Smooth muscle cell (in vitro differentiated cells): ENCODE measurements around the gene DCAF8L2. TPM values are rescaled to one million over a fixed set of nuclear protein-coding genes. Genes with fewer than 3 reads are reported as not detected.

Experiments
- DNase-seq: peaks from one replicate; lab custom pipeline; 2025; ENCODE audit not compliant: unreplicated experiment; lab: John Stamatoyannopoulos, UW
- H2AFZ ChIP-seq: fragments of 200-600 bp; sonication (generic); 2 replicates; pipeline ENCODE4 v1.6.0; 2016; ENCODE audit warnings: antibody characterized with exemption, low read depth, mild to moderate bottlenecking
- H3F3A ChIP-seq: fragments of 200-600 bp; sonication (generic); 2 replicates; pipeline ENCODE4 v1.6.0; 2017; ENCODE audit warnings: antibody characterized with exemption, low read depth
- H3K27ac ChIP-seq: fragments of 200-600 bp; sonication (generic); 2 replicates; pipeline ENCODE4 v1.5.1; 2016; ENCODE audit warnings: low read depth, mild to moderate bottlenecking
- H3K27me3 ChIP-seq: fragments of 200-600 bp; sonication (generic); 2 replicates; pipeline ENCODE4 v1.6.1; 2016; ENCODE audit warnings: low read depth, mild to moderate bottlenecking
- H3K36me3 ChIP-seq: fragments of 200-600 bp; sonication (generic); 2 replicates; pipeline ENCODE4 v1.5.1; 2016; ENCODE audit warnings: low read depth
- H3K4me1 ChIP-seq: fragments of 200-600 bp; sonication (generic); 2 replicates; pipeline ENCODE4 v1.5.1; 2016; ENCODE audit warnings: low read depth
- H3K4me2 ChIP-seq: fragments of 200-600 bp; sonication (generic); 2 replicates; pipeline ENCODE4 v1.6.0; 2016; ENCODE audit warnings: mild to moderate bottlenecking
- H3K4me3 ChIP-seq: fragments of 200-600 bp; sonication (generic); 2 replicates; pipeline ENCODE4 v1.5.1; 2016; ENCODE audit warnings: mild to moderate bottlenecking
- H3K79me2 ChIP-seq: fragments of 200-600 bp; sonication (generic); 2 replicates; pipeline ENCODE4 v1.6.0; 2016; ENCODE audit warnings: low read depth, mild to moderate bottlenecking
- H3K9ac ChIP-seq: fragments of 200-600 bp; sonication (generic); 2 replicates; pipeline ENCODE4 v1.6.0; 2016; ENCODE audit warnings: low read depth
- H3K9me3 ChIP-seq: fragments of 200-600 bp; sonication (generic); replicated peaks from 2 replicates; pipeline ENCODE4 v1.5.1; 2016; ENCODE audit warnings: low read depth
- H4K20me1 ChIP-seq: fragments of 200-600 bp; sonication (generic); 2 replicates; pipeline ENCODE4 v1.6.0; 2016; ENCODE audit warnings: low read depth
- WGBS: methylation state at CpG from one replicate; pipeline ENCODE4 v1.1.7; 2016; ENCODE audit warnings: low lambda C conversion rate; 5-methylcytosine and 5-hydroxymethylcytosine counted together
- polyA plus RNA-seq: library from polyadenylated mRNA; unstranded; fragments of >200 nt; fragmentation: Nextera tagmentation; extraction: Ambion mirVana; gene quantifications from 2 replicates; pipeline ENCODE4 v1.2.1, GENCODE V29; 2016
- total RNA-seq: library from RNA; depleted of rRNA; stranded (reverse); fragments of >200 nt; gene quantifications from 2 replicates; pipeline ENCODE4 v1.2.3, GENCODE V29; 2014
- TF ChIP-seq, protein P1 (sequence below): fragments of 200-600 bp; sonication (generic); IDR thresholded peaks from 2 replicates; pipeline ENCODE4 v1.5.1; 2017; ENCODE audit warnings: borderline replicate concordance, mild to moderate bottlenecking, antibody characterized with exemption; ENCODE audit not compliant: insufficient read depth, poor library complexity, severe bottlenecking

DCAF8L2 gene
- total and polyA plus RNA-seq, 2 experiments from 2014 or later: not detected

DNA sequence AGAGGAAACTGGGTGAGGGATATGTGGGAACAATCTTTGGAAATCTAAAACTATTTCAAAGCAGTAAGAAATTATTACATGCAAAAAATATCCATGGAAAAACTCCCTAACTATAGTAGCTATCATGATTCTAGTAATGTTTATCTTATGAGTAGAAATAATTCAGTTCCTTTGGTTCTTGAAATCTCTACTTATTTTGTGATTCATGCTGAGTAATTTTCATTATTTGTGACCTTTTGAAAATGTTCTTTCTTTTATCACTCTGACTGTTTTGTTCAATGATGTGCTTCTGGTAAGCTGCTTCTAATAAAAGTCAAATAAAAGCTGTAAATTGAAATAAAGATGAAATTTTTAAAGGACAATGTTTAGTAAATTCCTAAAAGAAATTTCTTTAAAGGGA is 177.2 kb downstream of the DCAF8L2 start:
- Histone ChIP-seq H3K4me2 (no peak overlapping the region), H3K27ac (no peak overlapping the region), H3K79me2 (no peaks in the 10 kb centered on the region), H3F3A (no peaks in the 10 kb centered on the region), H4K20me1 (no peaks in the 10 kb centered on the region), H3K36me3 (no peaks in the 10 kb centered on the region), H3K4me1 (no peaks in the 10 kb centered on the region), H3K4me3 (no peak overlapping the region), H3K9me3 (no peaks in the 10 kb centered on the region), H3K27me3 (no peaks in the 10 kb centered on the region), H2AFZ (no peak overlapping the region), H3K9ac (no peak overlapping the region)
- TF ChIP-seq, protein P1, sequence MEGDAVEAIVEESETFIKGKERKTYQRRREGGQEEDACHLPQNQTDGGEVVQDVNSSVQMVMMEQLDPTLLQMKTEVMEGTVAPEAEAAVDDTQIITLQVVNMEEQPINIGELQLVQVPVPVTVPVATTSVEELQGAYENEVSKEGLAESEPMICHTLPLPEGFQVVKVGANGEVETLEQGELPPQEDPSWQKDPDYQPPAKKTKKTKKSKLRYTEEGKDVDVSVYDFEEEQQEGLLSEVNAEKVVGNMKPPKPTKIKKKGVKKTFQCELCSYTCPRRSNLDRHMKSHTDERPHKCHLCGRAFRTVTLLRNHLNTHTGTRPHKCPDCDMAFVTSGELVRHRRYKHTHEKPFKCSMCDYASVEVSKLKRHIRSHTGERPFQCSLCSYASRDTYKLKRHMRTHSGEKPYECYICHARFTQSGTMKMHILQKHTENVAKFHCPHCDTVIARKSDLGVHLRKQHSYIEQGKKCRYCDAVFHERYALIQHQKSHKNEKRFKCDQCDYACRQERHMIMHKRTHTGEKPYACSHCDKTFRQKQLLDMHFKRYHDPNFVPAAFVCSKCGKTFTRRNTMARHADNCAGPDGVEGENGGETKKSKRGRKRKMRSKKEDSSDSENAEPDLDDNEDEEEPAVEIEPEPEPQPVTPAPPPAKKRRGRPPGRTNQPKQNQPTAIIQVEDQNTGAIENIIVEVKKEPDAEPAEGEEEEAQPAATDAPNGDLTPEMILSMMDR: no peak
- DNase-seq: no peak

- H4K20me1 ChIP-seq: no peaks in the 10 kb centered on the region
- no peak for DNase-seq
- H3K4me1 ChIP-seq: no peaks in the 10 kb centered on the region
- H3K4me3 ChIP-seq: no peak overlapping the region
- no peak overlapping the region for H3K9ac ChIP-seq
- no peaks in the 10 kb centered on the region for H3K79me2 ChIP-seq
- no peak overlapping the region for H3K4me2 ChIP-seq
- no peaks in the 10 kb centered on the region for H3K27me3 ChIP-seq
- no peak overlapping the region for H3K27ac ChIP-seq
- TF ChIP-seq, protein P1: no peak
- 63% methylated on average over 2 of the region's 2 CpGs for WGBS
- H2AFZ ChIP-seq: no peak overlapping the region
- no peaks in the 10 kb centered on the region for H3F3A ChIP-seq
- H3K9me3 ChIP-seq: no peaks in the 10 kb centered on the region
- H3K36me3 ChIP-seq: no peaks in the 10 kb centered on the region
Observed at GRCh38 chrX:27775984-27776383, 185.8 kb downstream of the DCAF8L2 start.

GRCh38 chrX:27796640-27797257 is 206.6 kb downstream of the DCAF8L2 start:
- H3K79me2 ChIP-seq: no peaks in the 10 kb centered on the region
- H3K27ac ChIP-seq: no peak overlapping the region
- no peaks in the 10 kb centered on the region for H4K20me1 ChIP-seq
- no peak overlapping the region for H3K4me2 ChIP-seq
- no peak overlapping the region for H2AFZ ChIP-seq
- no peak overlapping the region for H3K9ac ChIP-seq
- no peaks in the 10 kb centered on the region for H3K9me3 ChIP-seq
- 69% methylated on average over 6 of the region's 6 CpGs for WGBS
- no peaks in the 10 kb centered on the region for H3K36me3 ChIP-seq
- no peaks in the 10 kb centered on the region for H3K4me1 ChIP-seq
- no peak for DNase-seq
- H3K4me3 ChIP-seq: no peak overlapping the region
- H3K27me3 ChIP-seq: no peaks in the 10 kb centered on the region
- TF ChIP-seq, protein P1: no peak
- H3F3A ChIP-seq: no peaks in the 10 kb centered on the region

- DNase-seq: no peak
- no peaks in the 10 kb centered on the region for H3F3A ChIP-seq
- no peaks in the 10 kb centered on the region for H3K79me2 ChIP-seq
- 77% methylated on average over 1 of the region's 1 CpG for WGBS
- no peaks in the 10 kb centered on the region for H4K20me1 ChIP-seq
- no peak overlapping the region for H2AFZ ChIP-seq
- H3K27me3 ChIP-seq: no peaks in the 10 kb centered on the region
- no peaks in the 10 kb centered on the region for H3K4me1 ChIP-seq
- no peaks in the 10 kb centered on the region for H3K9me3 ChIP-seq
- no peaks in the 10 kb centered on the region for H3K36me3 ChIP-seq
- TF ChIP-seq, protein P1: no peak
- no peak overlapping the region for H3K9ac ChIP-seq
- no peak overlapping the region for H3K27ac ChIP-seq
- H3K4me2 ChIP-seq: no peak overlapping the region
- H3K4me3 ChIP-seq: no peak overlapping the region
Observed at GRCh38 chrX:27797575-27797974, 207.4 kb downstream of the DCAF8L2 start.
